Right renal pelvis (tissue), 4 donors: ENCODE results near the gene OR1L6. TPM values are rescaled to one million over a fixed set of nuclear protein-coding genes. Genes with fewer than 3 reads are reported as not detected.

ENCODE experiments used
- polyA plus RNA-seq, 4 donors: library from polyadenylated mRNA; unstranded; fragments of 120-200 nt; gene quantifications; one replicate each; pipeline ENCODE4 v1.2.1, GENCODE V29; 2013; ENCODE audit not compliant: insufficient read length in 4 of 4

The OR1L6 gene
- polyA plus RNA-seq, 4 donors: not detected

Other genes starting within 250 kb of the OR1L6 start
- not detected for gene OR1J2, start 231.5 kb upstream of the OR1L6 start, polyA plus RNA-seq
- gene OR1J4, start 223.2 kb upstream of the OR1L6 start, polyA plus RNA-seq: not detected
- gene OR1N1, start 215.0 kb upstream of the OR1L6 start, polyA plus RNA-seq: not detected
- gene OR1N2, start 189.2 kb upstream of the OR1L6 start, polyA plus RNA-seq: not detected
- under 1 TPM; 0.17 to 0.30 (median 0.20) TPM for gene OR1L8, start 158.9 kb upstream of the OR1L6 start, polyA plus RNA-seq
- not detected for gene OR1Q1, start 127.6 kb upstream of the OR1L6 start, polyA plus RNA-seq
- not detected for gene OR1B1, start 84.7 kb upstream of the OR1L6 start, polyA plus RNA-seq
- gene OR1L1, start 80.6 kb upstream of the OR1L6 start, polyA plus RNA-seq: not detected
- not detected for gene OR1L3, start 67.2 kb upstream of the OR1L6 start, polyA plus RNA-seq
- not detected for gene OR1L4, start 18.3 kb upstream of the OR1L6 start, polyA plus RNA-seq
- gene OR5C1, start 46.6 kb downstream of the OR1L6 start, polyA plus RNA-seq: under 1 TPM in 1 of 4 donors, not detected in 3; 0.05 TPM
- gene OR1K1, start 57.8 kb downstream of the OR1L6 start, polyA plus RNA-seq: not detected
- 10 to 100 TPM; 31.6 to 36.4 (median 35.5) TPM for gene PDCL, start 86.3 kb downstream of the OR1L6 start, polyA plus RNA-seq
- 10 to 100 TPM; 38.0 to 46.9 (median 46.1) TPM for gene RC3H2, start 163.1 kb downstream of the OR1L6 start, polyA plus RNA-seq
- 10 to 100 TPM; 13.3 to 18.1 (median 17.3) TPM for gene ZBTB6, start 171.0 kb downstream of the OR1L6 start, polyA plus RNA-seq
- 10 to 100 TPM; 18.2 to 23.8 (median 22.6) TPM for gene ZBTB26, start 189.2 kb downstream of the OR1L6 start, polyA plus RNA-seq
- 10 to 100 TPM; 57.6 to 69.7 (median 64.0) TPM for gene RABGAP1, start 198.7 kb downstream of the OR1L6 start, polyA plus RNA-seq